HEK293T (cell line): ENCODE measurements around the gene BBS12.

Source experiments
- CTCF ChIA-PET: fragments of 350-600 bp; formaldehyde crosslinking; extraction: SDS; loops from one replicate; lab custom pipeline; 2021; ENCODE audit warnings: antibody characterized with exemption, inconsistent platforms; lab: Yijun Ruan, JAX
- POLR2A ChIA-PET: fragments of 350-600 bp; formaldehyde crosslinking; extraction: SDS; loops from one replicate; lab custom pipeline; 2020; ENCODE audit warnings: antibody characterized with exemption, inconsistent platforms; lab: Yijun Ruan, JAX
- DNase-seq: peaks from one replicate; pipeline ENCODE4 v3.0.0; 2012; ENCODE audit warnings: mixed read lengths; ENCODE audit errors: extremely low spot score
- ARNT ChIP-seq: fragments of 450-650 bp; IDR thresholded peaks from 2 replicates; pipeline ENCODE4 v1.6.1; 2017; ENCODE audit warnings: mild to moderate bottlenecking
- BHLHE40 ChIP-seq: fragments of 450-650 bp; IDR thresholded peaks from 2 replicates; pipeline ENCODE4 v1.6.1; 2016; ENCODE audit warnings: mild to moderate bottlenecking, moderate library complexity, borderline replicate concordance
- CTBP1 ChIP-seq: fragments of 450-650 bp; IDR thresholded peaks from 2 replicates; pipeline ENCODE4 v1.6.1; 2016; ENCODE audit warnings: borderline replicate concordance
- ELF4 ChIP-seq: fragments of 450-650 bp; IDR thresholded peaks from 2 replicates; pipeline ENCODE4 v1.6.1; 2017; ENCODE audit warnings: antibody characterized with exemption
- FOXA1 ChIP-seq: fragments of 450-650 bp; IDR thresholded peaks from 2 replicates; pipeline ENCODE4 v1.6.1; 2016; ENCODE audit warnings: mild to moderate bottlenecking
- FOXK2 ChIP-seq: fragments of 450-650 bp; IDR thresholded peaks from 2 replicates; pipeline ENCODE4 v1.6.1; 2016; ENCODE audit warnings: mild to moderate bottlenecking
- FOXM1 ChIP-seq: fragments of 450-650 bp; IDR thresholded peaks from 2 replicates; pipeline ENCODE4 v1.6.1; 2017; ENCODE audit warnings: mild to moderate bottlenecking, borderline replicate concordance
- HDGF ChIP-seq: fragments of 450-650 bp; IDR thresholded peaks from 2 replicates; pipeline ENCODE4 v1.6.1; 2017; ENCODE audit warnings: antibody characterized with exemption, borderline replicate concordance
- L3MBTL2 ChIP-seq: fragments of 450-650 bp; conservative IDR thresholded peaks from 2 replicates; pipeline ENCODE4 v1.6.1; 2016; ENCODE audit warnings: mild to moderate bottlenecking
- LEF1 ChIP-seq: fragments of 450-650 bp; IDR thresholded peaks from 2 replicates; pipeline ENCODE4 v1.6.1; 2017; ENCODE audit warnings: mild to moderate bottlenecking, borderline replicate concordance
- NFRKB ChIP-seq: fragments of 450-650 bp; IDR thresholded peaks from 2 replicates; pipeline ENCODE4 v1.6.1; 2016; ENCODE audit warnings: mild to moderate bottlenecking, moderate library complexity
- SP1 ChIP-seq: fragments of 450-650 bp; IDR thresholded peaks from 2 replicates; pipeline ENCODE4 v1.6.1; 2017
- SUZ12 ChIP-seq: fragments of 450-650 bp; IDR thresholded peaks from 2 replicates; pipeline ENCODE4 v1.6.1; 2016; ENCODE audit warnings: mild to moderate bottlenecking
- TARDBP ChIP-seq: fragments of 450-650 bp; IDR thresholded peaks from 2 replicates; pipeline ENCODE4 v1.6.1; 2016
- ZNF384 ChIP-seq: fragments of 450-650 bp; IDR thresholded peaks from 2 replicates; pipeline ENCODE4 v1.6.1; 2016
- TF ChIP-seq, protein P1 (sequence below): fragments of 450-650 bp; IDR thresholded peaks from 2 replicates; pipeline ENCODE4 v1.6.1; 2016

The BBS12 gene

DNA sequence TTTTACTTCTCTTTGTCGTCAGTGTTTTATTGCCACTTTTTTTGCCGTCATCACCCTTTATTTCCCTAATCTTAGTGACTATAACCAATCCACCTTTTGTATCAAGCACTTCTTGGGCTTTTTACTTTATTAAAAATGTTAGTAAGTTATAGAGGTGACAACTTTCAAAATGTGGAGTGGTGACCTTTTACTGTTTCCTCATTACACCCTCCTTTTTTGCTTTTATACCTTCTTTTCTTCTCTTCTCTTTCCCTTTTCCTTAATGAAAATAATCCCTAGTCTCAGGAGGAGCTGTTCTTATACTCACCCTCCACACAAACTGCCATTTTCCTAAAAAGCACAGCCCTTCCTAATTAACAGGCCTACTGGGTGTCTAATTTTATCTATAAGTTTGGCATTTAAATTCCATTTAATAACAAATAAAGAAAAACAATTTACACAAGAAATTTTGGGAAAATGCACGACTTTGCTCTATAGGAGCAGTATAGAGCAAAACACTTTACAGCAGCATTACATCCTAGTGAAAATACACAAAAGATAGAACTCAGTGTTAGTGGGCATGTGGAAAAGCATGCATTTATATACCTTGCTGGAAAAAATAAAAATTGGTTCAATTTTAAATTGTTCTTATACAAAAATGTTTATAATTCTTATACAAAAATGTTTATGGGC is 27.3 kb downstream of the BBS12 start:
- ChIA-PET CTCF (no interaction called here), POLR2A (no interaction called here)
- DNase-seq = no peak
- no peak for TF ChIP-seq CTBP1
- TF ChIP-seq FOXK2 = no peak
- TF ChIP-seq BHLHE40 = no peak
- no peak for TF ChIP-seq ARNT
- TF ChIP-seq NFRKB = no peak
- no peak for TF ChIP-seq ELF4
- no peak for TF ChIP-seq ZNF384
- no peak for TF ChIP-seq HDGF
- no peak for TF ChIP-seq FOXA1
- no peak for TF ChIP-seq SP1
- no peak for TF ChIP-seq TARDBP
- no peak for TF ChIP-seq LEF1
- no peak for TF ChIP-seq SUZ12

DNA sequence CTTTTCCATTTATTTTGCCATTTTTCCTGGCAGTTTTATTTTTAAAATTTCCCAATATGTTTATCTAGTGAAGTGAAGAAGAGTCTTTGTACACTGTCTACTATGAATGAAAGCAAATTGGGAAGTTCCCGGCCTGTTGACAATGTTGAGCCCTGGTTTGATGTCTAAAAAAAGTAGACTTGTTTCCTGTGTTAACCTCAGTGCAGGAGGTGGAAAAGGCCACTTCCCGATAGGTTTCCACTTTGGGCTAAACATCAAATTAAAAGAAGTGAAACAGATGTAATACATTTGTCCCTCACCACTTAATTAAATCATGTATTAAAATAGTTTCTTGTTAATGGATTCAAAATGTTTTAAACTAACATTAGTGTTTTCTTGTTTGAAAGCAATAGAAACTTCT is 30.0 kb downstream of the BBS12 start:
- POLR2A ChIA-PET = no interaction called here
- DNase-seq = no peak
- CTCF ChIA-PET = no interaction called here
- TF ChIP-seq FOXM1 (no peak), TARDBP (no peak), SP1 (no peak), L3MBTL2 (no peak), BHLHE40 (no peak), LEF1 (no peak), SUZ12 (no peak), ZNF384 (no peak), ELF4 (no peak), FOXK2 (no peak), FOXA1 (no peak), ARNT (no peak), NFRKB (no peak)
- TF ChIP-seq, protein P1, sequence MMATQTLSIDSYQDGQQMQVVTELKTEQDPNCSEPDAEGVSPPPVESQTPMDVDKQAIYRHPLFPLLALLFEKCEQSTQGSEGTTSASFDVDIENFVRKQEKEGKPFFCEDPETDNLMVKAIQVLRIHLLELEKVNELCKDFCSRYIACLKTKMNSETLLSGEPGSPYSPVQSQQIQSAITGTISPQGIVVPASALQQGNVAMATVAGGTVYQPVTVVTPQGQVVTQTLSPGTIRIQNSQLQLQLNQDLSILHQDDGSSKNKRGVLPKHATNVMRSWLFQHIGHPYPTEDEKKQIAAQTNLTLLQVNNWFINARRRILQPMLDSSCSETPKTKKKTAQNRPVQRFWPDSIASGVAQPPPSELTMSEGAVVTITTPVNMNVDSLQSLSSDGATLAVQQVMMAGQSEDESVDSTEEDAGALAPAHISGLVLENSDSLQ = no peak

DNA sequence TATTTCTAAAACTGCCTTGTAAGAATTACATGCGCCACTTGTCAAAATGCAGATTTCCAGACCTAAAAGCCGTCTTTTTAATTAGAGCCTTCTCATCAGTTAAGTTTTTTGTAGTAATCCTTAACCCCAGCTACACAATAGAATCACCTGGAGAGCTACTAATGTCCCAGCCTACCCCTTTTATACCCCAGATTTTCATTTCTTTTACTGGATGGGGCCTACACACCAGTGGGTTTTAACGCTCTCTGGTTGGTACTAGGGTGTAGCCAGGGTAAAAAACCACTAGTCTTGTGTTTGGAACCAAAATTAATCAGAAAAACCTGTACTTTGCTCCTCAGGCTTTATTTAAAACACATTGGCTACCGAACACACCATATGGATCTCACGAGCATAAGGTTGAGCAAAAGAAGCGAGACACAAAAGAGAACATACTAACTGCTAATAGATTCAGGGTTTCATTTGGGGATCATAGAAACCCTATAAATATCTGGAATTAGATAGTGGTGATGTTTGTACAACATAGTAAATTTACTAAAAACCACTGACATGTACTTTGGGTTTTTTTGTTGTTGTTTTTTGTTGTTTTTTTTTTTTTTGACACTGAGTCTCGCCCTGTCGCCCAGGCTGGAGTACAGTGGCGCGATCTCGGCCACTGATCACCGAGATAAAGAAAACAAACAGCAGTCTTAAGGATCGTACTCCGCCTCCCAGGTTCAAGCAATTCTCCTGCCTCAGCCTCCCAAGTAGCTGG is 30.6 kb downstream of the BBS12 start:
- no peak for DNase-seq
- CTCF ChIA-PET = no interaction called here
- TF ChIP-seq LEF1 = no peak
- TF ChIP-seq NFRKB = no peak
- no peak for TF ChIP-seq CTBP1
- TF ChIP-seq SUZ12 = no peak
- no peak for TF ChIP-seq ARNT
- no peak for TF ChIP-seq ZNF384
- TF ChIP-seq, protein P1 = no peak
- TF ChIP-seq SP1 = no peak
- POLR2A ChIA-PET = no interaction called here

DNA sequence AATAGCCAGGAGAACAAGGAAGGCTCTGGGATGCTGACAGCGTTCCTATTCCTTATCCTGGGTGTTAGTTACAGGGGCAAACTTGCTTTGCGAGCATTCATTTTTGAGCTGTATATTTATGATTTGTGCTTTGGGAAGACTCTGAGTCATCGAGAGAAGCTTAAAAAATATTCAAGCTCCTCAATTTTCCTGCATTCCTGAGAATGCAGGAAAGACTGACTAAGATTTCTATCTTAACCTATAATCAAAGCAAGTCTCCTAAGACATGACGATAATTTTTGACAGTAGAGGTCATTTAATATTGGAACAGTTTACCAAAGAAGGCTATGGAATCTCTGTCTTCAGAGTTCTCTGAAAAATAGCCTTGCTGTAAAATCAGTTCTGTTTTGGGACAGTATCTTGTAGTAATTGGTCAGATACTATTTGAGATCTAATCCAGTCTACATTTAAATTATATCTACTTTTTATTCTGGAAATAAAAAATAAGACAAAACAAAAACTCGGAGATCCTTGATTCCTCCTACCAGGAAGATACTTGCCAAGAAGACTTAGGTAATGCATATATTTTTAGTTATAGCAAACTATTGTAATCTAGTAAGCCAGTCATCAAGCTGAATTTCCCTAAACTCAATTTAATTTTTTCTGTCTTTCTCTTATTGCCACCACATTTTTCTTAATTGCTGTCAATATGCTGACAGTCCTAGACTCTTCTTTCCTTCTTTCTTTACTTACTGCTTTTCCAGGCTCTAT is 31.7 kb downstream of the BBS12 start:
- ChIA-PET POLR2A (no interaction called here), CTCF (no interaction called here)
- no peak for TF ChIP-seq NFRKB
- TF ChIP-seq FOXK2 = no peak
- TF ChIP-seq LEF1 = no peak
- TF ChIP-seq FOXA1 = no peak
- TF ChIP-seq SP1 = no peak
- no peak for TF ChIP-seq ARNT
- TF ChIP-seq BHLHE40 = no peak
- no peak for TF ChIP-seq ELF4
- TF ChIP-seq, protein P1 = no peak
- TF ChIP-seq SUZ12 = no peak
- TF ChIP-seq FOXM1 = no peak
- no peak for DNase-seq

DNA sequence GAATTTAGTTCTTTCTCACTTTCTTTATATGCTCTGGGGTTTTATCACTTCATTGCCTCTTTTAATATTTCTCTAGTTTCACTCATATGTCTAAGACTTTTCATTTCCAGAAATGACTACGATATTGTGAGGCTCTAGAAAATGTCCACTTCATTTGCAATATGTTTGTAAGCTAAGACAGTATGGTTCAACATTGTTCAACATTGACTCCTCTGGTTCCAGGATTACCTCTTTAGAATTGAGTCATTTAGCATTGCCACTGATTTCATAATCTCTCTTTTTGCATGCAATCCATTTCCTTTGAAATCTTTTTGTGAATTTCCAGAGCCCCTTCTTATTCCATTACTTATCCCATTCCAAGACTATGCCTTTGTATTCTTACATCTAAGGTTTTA is 32.3 kb downstream of the BBS12 start:
- POLR2A ChIA-PET = no interaction called here
- no peak for TF ChIP-seq FOXA1
- TF ChIP-seq ZNF384 = no peak
- TF ChIP-seq TARDBP = no peak
- TF ChIP-seq ARNT = no peak
- TF ChIP-seq SUZ12 = no peak
- TF ChIP-seq L3MBTL2 = no peak
- TF ChIP-seq BHLHE40 = no peak
- TF ChIP-seq, protein P1 = no peak
- no peak for TF ChIP-seq NFRKB
- CTCF ChIA-PET = no interaction called here
- DNase-seq = no peak
